HUES64 (cell line): ENCODE data around the gene ZNF726.
"Not testable (repeated sequence)": the region's sequence is repeated elsewhere in the genome, so short reads cannot be mapped to it uniquely, and the experiment has no call there.

Experiments
- H3K27ac ChIP-seq: 2 replicates; pipeline ENCODE4 v1.7.0; 2013; ENCODE audit warnings: low read depth, low read length, inconsistent platforms
- H3K27me3 ChIP-seq: 2 replicates; pipeline ENCODE4 v1.6.1; 2013; ENCODE audit warnings: mild to moderate bottlenecking, low read length; ENCODE audit not compliant: insufficient read depth
- H3K36me3 ChIP-seq: 2 replicates; pipeline ENCODE4 v1.6.1; 2013; ENCODE audit warnings: mild to moderate bottlenecking, low read length; ENCODE audit not compliant: insufficient read depth
- H3K4me1 ChIP-seq: 2 replicates; pipeline ENCODE4 v1.6.1; 2013; ENCODE audit warnings: mild to moderate bottlenecking, low read length, moderate library complexity; ENCODE audit not compliant: insufficient read depth
- H3K4me3 ChIP-seq: 2 replicates; pipeline ENCODE4 v1.5.1; 2013; ENCODE audit warnings: mild to moderate bottlenecking, low read length, moderate library complexity
- H3K9ac ChIP-seq: 2 replicates; pipeline ENCODE4 v1.6.1; 2013; ENCODE audit warnings: mild to moderate bottlenecking, low read depth, low read length
- H3K9me3 ChIP-seq: 2 replicates; pipeline ENCODE4 v1.6.1; 2013; ENCODE audit warnings: low read depth, low read length; ENCODE audit not compliant: insufficient read depth
- WGBS: fragments of 150-250, 120-280 bp; methylation state at CpG from one replicate; pipeline ENCODE4 v1.1.7; 2013; ENCODE audit warnings: missing lambda C conversion rate; 5-methylcytosine and 5-hydroxymethylcytosine counted together

ZNF726 gene

GRCh38 chr19:23976631-23977030 is 61.9 kb downstream of the ZNF726 start:
- H3K27ac ChIP-seq, H3K4me3 ChIP-seq, H3K36me3 ChIP-seq, H3K9ac ChIP-seq, H3K4me1 ChIP-seq: not testable (repeated sequence)
- 92% methylated on average over 3 of the region's 3 CpGs for WGBS
- Histone ChIP-seq H3K27me3 (peaks cover 10% of the 10 kb centered on the region), H3K9me3 (peaks cover 55% of the 10 kb centered on the region)

DNA sequence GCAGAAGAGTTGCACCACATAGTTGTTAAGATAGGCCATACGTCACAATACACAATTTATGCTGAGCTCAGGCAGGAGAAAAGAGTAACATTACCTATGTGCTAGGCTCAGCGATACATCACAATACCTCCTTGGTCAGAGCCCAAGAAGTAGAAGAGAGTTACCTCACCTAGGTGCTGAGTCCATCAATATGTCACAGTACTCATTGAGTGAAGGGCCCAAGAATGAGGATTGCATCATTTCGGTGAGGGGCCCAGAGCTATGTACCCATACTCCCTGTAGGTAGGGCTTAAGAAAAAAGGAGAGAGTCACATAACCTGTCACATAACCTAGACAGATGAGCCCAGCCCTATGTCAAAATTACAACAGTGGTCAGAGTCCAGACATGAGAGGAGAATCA is 62.6 kb downstream of the ZNF726 start:
- H3K4me1 ChIP-seq, H3K27ac ChIP-seq, H3K27me3 ChIP-seq, H3K9ac ChIP-seq, H3K4me3 ChIP-seq, H3K36me3 ChIP-seq: not testable (repeated sequence)
- 93% methylated on average over 2 of the region's 3 CpGs for WGBS
- H3K9me3 ChIP-seq, result peaks cover 60% of the 10 kb centered on the region

DNA sequence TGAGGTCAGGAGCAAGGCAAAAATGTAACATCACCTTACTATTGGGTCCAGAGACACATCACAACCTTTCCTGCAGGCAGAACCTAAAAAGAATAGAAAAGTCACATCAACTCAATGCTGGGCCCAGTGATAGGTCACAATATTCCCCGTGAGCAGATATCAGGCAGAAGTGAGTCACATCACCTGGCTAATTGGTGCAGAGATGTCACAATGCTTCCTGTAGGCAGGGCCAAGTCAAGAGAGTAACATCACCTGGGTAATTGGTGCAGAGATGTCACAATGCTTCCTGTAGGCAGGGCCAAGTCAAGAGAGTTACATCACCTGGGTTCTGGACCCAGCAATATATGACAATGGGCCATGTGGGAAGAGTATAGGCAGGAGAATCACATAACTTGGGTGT is 63.4 kb downstream of the ZNF726 start:
- Histone ChIP-seq H3K27me3 (no peaks in the 10 kb centered on the region), H3K9me3 (peaks cover 63% of the 10 kb centered on the region), H3K4me3 (no peak overlapping the region), H3K4me1 (no peaks in the 10 kb centered on the region), H3K36me3 (no peaks in the 10 kb centered on the region), H3K9ac (no peak overlapping the region), H3K27ac (no peak overlapping the region)
- 79% methylated on average over 1 of the region's 1 CpG for WGBS

- no peaks in the 10 kb centered on the region for H3K4me1 ChIP-seq
- no peak overlapping the region for H3K9ac ChIP-seq
- no peaks in the 10 kb centered on the region for H3K36me3 ChIP-seq
- 54% methylated on average over 2 of the region's 2 CpGs for WGBS
- no peak overlapping the region for H3K4me3 ChIP-seq
- H3K9me3 ChIP-seq, result peaks cover 73% of the 10 kb centered on the region
- H3K27ac ChIP-seq, result no peak overlapping the region
- no peaks in the 10 kb centered on the region for H3K27me3 ChIP-seq
Measured at GRCh38 chr19:23980805-23981204, 66.1 kb downstream of the ZNF726 start.

DNA sequence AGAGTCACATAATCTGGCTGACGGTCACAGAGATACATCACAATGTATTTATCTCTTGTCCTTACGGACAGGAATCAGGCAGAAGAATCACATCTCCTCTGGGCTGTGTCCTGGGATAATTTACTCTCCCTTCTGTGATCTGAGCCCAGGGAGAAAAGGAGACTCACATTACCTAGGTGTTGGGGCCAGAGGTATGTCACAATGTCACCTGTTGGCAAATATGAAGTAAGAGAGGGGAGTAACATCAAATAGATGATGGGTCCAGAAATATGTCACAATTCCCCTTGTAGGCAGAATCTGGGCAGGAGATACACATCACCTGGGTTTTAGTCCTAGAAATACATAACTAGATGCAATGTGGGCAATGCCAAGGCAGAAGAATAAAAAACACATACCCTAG is 67.2 kb downstream of the ZNF726 start:
- WGBS, result 79% methylated on average over 2 of the region's 2 CpGs

DNA sequence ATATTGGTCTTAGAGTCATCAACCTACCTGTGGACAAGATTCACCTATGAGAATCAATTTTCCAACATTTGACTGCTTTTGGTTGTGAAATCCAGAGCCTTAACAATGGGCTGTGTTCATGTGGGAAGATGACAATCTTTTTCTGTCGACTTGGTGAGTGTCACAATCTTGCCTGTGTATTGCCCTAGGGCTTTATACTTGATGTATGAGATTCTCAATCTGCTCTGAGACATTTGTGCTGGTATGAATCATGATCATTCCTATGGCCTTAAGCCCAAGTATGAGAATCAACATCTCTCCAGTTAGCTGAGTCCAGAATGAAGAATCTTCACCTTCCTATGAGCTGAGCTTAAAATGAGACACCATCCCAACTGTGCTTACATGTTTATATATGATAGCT is 68.7 kb downstream of the ZNF726 start:
- Histone ChIP-seq H3K4me3 (no peak overlapping the region), H3K4me1 (no peaks in the 10 kb centered on the region), H3K27me3 (no peaks in the 10 kb centered on the region), H3K27ac (no peak overlapping the region), H3K9me3 (peaks cover 78% of the 10 kb centered on the region), H3K9ac (no peak overlapping the region), H3K36me3 (no peaks in the 10 kb centered on the region)
- 19% methylated on average over 1 of the region's 1 CpG for WGBS

More for the DNA sequence above, 67.2 kb downstream of the ZNF726 start:
- Histone ChIP-seq H3K9ac (no peak overlapping the region), H3K36me3 (no peaks in the 10 kb centered on the region), H3K4me3 (no peak overlapping the region), H3K4me1 (no peaks in the 10 kb centered on the region), H3K27me3 (no peaks in the 10 kb centered on the region), H3K9me3 (peaks cover 74% of the 10 kb centered on the region), H3K27ac (no peak overlapping the region)
